Measurements from ENCODE around the gene PKIG. TPM values are rescaled to one million over a fixed set of nuclear protein-coding genes. Genes with fewer than 3 reads are reported as not detected.

PKIG gene
- total and polyA plus RNA-seq, 2 of the 8 experiments (the other 6 are each of a cell fraction or from before 2014, with no cell fraction given), result 26.7 to 34.3 TPM

DNA sequence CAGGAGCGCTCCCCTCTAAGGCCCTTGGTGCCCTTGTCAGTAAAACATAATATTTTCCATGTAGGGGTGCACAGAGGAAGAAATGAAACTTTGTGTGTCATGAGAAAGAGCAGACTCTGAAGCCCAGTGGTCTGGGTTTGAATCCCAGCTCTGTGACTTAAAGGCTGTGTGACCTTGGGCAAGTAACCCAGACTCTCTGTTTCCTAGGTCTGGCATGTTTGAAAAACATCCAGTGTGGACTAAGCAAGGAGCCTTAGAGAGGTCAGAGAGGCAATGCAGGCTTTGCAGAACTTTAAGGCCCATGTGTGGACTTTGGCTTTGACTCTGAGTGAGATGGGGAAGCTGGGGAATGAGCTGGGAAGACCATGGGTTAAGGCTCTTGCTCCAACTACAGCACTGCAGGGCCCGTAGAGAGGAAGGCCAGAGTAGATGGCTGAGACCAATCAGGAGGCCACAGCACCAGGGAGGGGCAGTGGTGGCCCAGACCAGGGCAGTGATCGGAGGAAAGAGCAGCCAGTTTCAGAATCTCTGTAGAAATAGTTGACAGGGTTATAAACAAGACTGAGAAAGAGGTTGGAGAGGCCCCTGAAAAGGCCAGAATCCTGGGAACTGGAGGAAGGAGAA is 50.9 kb downstream of the PKIG start (continued):
- TF ChIP-seq, protein P1, sequence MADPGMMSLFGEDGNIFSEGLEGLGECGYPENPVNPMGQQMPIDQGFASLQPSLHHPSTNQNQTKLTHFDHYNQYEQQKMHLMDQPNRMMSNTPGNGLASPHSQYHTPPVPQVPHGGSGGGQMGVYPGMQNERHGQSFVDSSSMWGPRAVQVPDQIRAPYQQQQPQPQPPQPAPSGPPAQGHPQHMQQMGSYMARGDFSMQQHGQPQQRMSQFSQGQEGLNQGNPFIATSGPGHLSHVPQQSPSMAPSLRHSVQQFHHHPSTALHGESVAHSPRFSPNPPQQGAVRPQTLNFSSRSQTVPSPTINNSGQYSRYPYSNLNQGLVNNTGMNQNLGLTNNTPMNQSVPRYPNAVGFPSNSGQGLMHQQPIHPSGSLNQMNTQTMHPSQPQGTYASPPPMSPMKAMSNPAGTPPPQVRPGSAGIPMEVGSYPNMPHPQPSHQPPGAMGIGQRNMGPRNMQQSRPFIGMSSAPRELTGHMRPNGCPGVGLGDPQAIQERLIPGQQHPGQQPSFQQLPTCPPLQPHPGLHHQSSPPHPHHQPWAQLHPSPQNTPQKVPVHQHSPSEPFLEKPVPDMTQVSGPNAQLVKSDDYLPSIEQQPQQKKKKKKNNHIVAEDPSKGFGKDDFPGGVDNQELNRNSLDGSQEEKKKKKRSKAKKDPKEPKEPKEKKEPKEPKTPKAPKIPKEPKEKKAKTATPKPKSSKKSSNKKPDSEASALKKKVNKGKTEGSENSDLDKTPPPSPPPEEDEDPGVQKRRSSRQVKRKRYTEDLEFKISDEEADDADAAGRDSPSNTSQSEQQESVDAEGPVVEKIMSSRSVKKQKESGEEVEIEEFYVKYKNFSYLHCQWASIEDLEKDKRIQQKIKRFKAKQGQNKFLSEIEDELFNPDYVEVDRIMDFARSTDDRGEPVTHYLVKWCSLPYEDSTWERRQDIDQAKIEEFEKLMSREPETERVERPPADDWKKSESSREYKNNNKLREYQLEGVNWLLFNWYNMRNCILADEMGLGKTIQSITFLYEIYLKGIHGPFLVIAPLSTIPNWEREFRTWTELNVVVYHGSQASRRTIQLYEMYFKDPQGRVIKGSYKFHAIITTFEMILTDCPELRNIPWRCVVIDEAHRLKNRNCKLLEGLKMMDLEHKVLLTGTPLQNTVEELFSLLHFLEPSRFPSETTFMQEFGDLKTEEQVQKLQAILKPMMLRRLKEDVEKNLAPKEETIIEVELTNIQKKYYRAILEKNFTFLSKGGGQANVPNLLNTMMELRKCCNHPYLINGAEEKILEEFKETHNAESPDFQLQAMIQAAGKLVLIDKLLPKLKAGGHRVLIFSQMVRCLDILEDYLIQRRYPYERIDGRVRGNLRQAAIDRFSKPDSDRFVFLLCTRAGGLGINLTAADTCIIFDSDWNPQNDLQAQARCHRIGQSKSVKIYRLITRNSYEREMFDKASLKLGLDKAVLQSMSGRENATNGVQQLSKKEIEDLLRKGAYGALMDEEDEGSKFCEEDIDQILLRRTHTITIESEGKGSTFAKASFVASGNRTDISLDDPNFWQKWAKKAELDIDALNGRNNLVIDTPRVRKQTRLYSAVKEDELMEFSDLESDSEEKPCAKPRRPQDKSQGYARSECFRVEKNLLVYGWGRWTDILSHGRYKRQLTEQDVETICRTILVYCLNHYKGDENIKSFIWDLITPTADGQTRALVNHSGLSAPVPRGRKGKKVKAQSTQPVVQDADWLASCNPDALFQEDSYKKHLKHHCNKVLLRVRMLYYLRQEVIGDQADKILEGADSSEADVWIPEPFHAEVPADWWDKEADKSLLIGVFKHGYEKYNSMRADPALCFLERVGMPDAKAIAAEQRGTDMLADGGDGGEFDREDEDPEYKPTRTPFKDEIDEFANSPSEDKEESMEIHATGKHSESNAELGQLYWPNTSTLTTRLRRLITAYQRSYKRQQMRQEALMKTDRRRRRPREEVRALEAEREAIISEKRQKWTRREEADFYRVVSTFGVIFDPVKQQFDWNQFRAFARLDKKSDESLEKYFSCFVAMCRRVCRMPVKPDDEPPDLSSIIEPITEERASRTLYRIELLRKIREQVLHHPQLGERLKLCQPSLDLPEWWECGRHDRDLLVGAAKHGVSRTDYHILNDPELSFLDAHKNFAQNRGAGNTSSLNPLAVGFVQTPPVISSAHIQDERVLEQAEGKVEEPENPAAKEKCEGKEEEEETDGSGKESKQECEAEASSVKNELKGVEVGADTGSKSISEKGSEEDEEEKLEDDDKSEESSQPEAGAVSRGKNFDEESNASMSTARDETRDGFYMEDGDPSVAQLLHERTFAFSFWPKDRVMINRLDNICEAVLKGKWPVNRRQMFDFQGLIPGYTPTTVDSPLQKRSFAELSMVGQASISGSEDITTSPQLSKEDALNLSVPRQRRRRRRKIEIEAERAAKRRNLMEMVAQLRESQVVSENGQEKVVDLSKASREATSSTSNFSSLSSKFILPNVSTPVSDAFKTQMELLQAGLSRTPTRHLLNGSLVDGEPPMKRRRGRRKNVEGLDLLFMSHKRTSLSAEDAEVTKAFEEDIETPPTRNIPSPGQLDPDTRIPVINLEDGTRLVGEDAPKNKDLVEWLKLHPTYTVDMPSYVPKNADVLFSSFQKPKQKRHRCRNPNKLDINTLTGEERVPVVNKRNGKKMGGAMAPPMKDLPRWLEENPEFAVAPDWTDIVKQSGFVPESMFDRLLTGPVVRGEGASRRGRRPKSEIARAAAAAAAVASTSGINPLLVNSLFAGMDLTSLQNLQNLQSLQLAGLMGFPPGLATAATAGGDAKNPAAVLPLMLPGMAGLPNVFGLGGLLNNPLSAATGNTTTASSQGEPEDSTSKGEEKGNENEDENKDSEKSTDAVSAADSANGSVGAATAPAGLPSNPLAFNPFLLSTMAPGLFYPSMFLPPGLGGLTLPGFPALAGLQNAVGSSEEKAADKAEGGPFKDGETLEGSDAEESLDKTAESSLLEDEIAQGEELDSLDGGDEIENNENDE (IDR thresholded peaks at IDR 0.05; ENCODE audit: insufficient replicate concordance, low read length), result no peak
- no peak for TF ChIP-seq RBBP5 (IDR thresholded peaks at IDR 0.05; ENCODE audit: borderline replicate concordance, low read depth, low read length)
